HepG2 (cell line): ENCODE measurements around the gene KCNMA1. TPM values are rescaled to one million over a fixed set of nuclear protein-coding genes. Genes with fewer than 3 reads are reported as not detected.

Experiments used
- ATAC-seq: fragments of 200-7000 bp; cut with Tn5 transposase; 3 replicates; pipeline ENCODE4 v1.9.1; 2020; ENCODE audit warnings: mild to moderate bottlenecking, moderate library complexity
- BruUV-seq: library from RNA; stranded (reverse); fragments of 400-500 nt; replicated peaks from 2 replicates; lab custom pipeline; 2021; lab: Mats Ljungman, UMichigan
- CTCF ChIA-PET: fragments of 300-600 bp; formaldehyde crosslinking; extraction: SDS; loops from one replicate; lab custom pipeline; 2021; ENCODE audit warnings: low total read pairs, inconsistent platforms, low intra/inter-chr PET ratio; lab: Yijun Ruan, JAX
- POLR2A ChIA-PET: fragments of 350-600 bp; sonication (Branson Sonifier 250); formaldehyde crosslinking; loops from one replicate; lab custom pipeline; 2020; ENCODE audit warnings: antibody characterized with exemption, inconsistent platforms; lab: Yijun Ruan, JAX
- DNase-seq: peaks from one replicate; pipeline ENCODE4 v3.0.0-alpha.2; 2015; ENCODE audit warnings: low spot score
- FAIRE-seq: peaks from 3 replicates; lab custom pipeline; 2011; peaks lifted over from hg19 to GRCh38; lab: Jason Lieb, UNC
- H2AFZ ChIP-seq: one replicate; pipeline ENCODE4 v1.6.1; 2011; ENCODE audit warnings: low read length, inconsistent platforms
- H3K27ac ChIP-seq: fragments of 300-600 bp; 3 replicates; pipeline ENCODE4 v1.8.0; 2011; ENCODE audit warnings: mixed run types, mild to moderate bottlenecking, mixed read lengths, low read length, inconsistent platforms; ENCODE audit not compliant: insufficient read depth; ENCODE audit errors: extremely low read length
- H3K27me3 ChIP-seq, 2 experiments: fragments of 200-600 bp in 1 of 2; 2 replicates in 1 of 2; 3 replicates in 1 of 2; pipeline versions ENCODE4 v1.6.0 to v1.8.0; 2011; ENCODE audit warnings: low read length in 2 of 2, mild to moderate bottlenecking in 2 of 2, moderate library complexity in 2 of 2, inconsistent platforms in 1 of 2; ENCODE audit not compliant: insufficient read depth in 2 of 2, control insufficient read depth in 1 of 2
- H3K36me3 ChIP-seq, 2 experiments: fragments of 200-600 bp in 1 of 2; replicated peaks in 1 of 2; 2 replicates in 1 of 2; 3 replicates in 1 of 2; pipeline versions ENCODE4 v1.5.1 to v1.8.0; 2011; ENCODE audit warnings: low read length in 2 of 2, inconsistent platforms in 1 of 2; ENCODE audit not compliant: insufficient read depth in 2 of 2, control insufficient read depth in 1 of 2
- H3K4me1 ChIP-seq: 2 replicates; pipeline ENCODE4 v1.5.1; 2012; ENCODE audit warnings: low read length, inconsistent platforms; ENCODE audit not compliant: insufficient read depth
- H3K4me2 ChIP-seq: 2 replicates; pipeline ENCODE4 v1.6.0; 2011; ENCODE audit warnings: low read depth, low read length, inconsistent platforms
- H3K4me3 ChIP-seq, 3 experiments: fragments of 200-600 bp in 1 of 3; sonication (generic), shearing (Covaris generic) in 1 of 3; replicated peaks in 1 of 3; 2 replicates each; pipeline ENCODE4 v1.5.1; 2011 to 2016; ENCODE audit warnings: low read length in 3 of 3, inconsistent platforms in 2 of 3, low read depth in 2 of 3, mild to moderate bottlenecking in 2 of 3, control low read depth in 1 of 3, mixed read lengths in 1 of 3; ENCODE audit not compliant: insufficient read depth in 1 of 3
- H3K79me2 ChIP-seq: one replicate; pipeline ENCODE4 v1.6.1; 2011; ENCODE audit warnings: low read length, inconsistent platforms; ENCODE audit not compliant: insufficient read depth
- H3K9ac ChIP-seq: 2 replicates; pipeline ENCODE4 v1.6.0; 2011; ENCODE audit warnings: mild to moderate bottlenecking, low read depth, low read length, inconsistent platforms; ENCODE audit not compliant: insufficient read depth
- H3K9me3 ChIP-seq: 2 replicates; pipeline ENCODE4 v1.5.1; 2012; ENCODE audit warnings: mild to moderate bottlenecking, low read length
- H4K20me1 ChIP-seq: 2 replicates; pipeline ENCODE4 v1.6.0; 2011; ENCODE audit warnings: inconsistent platforms, mild to moderate bottlenecking, low read length, moderate library complexity; ENCODE audit not compliant: insufficient read depth
- FOXK2 ChIP-seq: fragments of 450-650 bp; IDR thresholded peaks from 2 replicates; pipeline ENCODE4 v1.6.1; 2016
- GATAD1 ChIP-seq: IDR thresholded peaks from 2 replicates; pipeline ENCODE4 v1.6.1; 2016; ENCODE audit warnings: missing genetic modification reagents, missing compliant biosample characterization
- MIXL1 ChIP-seq: IDR thresholded peaks from 2 replicates; pipeline ENCODE4 v1.6.1; 2016
- NFIC ChIP-seq: IDR thresholded peaks from 2 replicates; pipeline ENCODE4 v1.6.1; 2012; ENCODE audit warnings: mild to moderate bottlenecking, low read length, inconsistent platforms
- NR2F6 ChIP-seq, 2 experiments: IDR thresholded peaks; 2 replicates each; pipeline ENCODE4 v1.6.1; 2016; ENCODE audit warnings: antibody characterized with exemption in 1 of 2, mild to moderate bottlenecking in 1 of 2
- NRL ChIP-seq: sonication (generic); formaldehyde crosslinking; IDR thresholded peaks from 2 replicates; pipeline ENCODE4 v1.5.0; 2020; ENCODE audit warnings: missing genetic modification reagents, mild to moderate bottlenecking, moderate library complexity, borderline replicate concordance
- SPEN ChIP-seq: sonication (generic); formaldehyde crosslinking; IDR thresholded peaks from 2 replicates; pipeline ENCODE4 v1.5.1; 2020; ENCODE audit warnings: low read depth, mild to moderate bottlenecking, missing genetic modification reagents
- TEAD2 ChIP-seq: sonication (generic); formaldehyde crosslinking; IDR thresholded peaks from 2 replicates; pipeline ENCODE4 v1.9.0; 2021; ENCODE audit warnings: missing genetic modification reagents
- YY1 ChIP-seq: IDR thresholded peaks from 2 replicates; pipeline ENCODE4 v1.6.1; 2011; ENCODE audit warnings: low read length, low read depth, moderate library complexity, mild to moderate bottlenecking; ENCODE audit not compliant: insufficient read depth, insufficient replicate concordance
- ZFP1 ChIP-seq: IDR thresholded peaks from 2 replicates; pipeline ENCODE4 v1.6.1; 2016
- ZNF20 ChIP-seq: sonication (generic); formaldehyde crosslinking; IDR thresholded peaks from 2 replicates; pipeline ENCODE4 v1.4.0; 2020; ENCODE audit warnings: mild to moderate bottlenecking, moderate library complexity, missing genetic modification reagents
- ZNF75D ChIP-seq: sonication (generic); formaldehyde crosslinking; IDR thresholded peaks from 2 replicates; pipeline ENCODE4 v1.8.1; 2023; ENCODE audit warnings: missing genetic modification reagents, mild to moderate bottlenecking, borderline replicate concordance
- ZNF780A ChIP-seq: sonication (generic); formaldehyde crosslinking; IDR thresholded peaks from 2 replicates; pipeline ENCODE4 v1.8.0; 2022; ENCODE audit warnings: mild to moderate bottlenecking, missing genetic modification reagents, moderate library complexity
- WGBS: methylation state at CpG from one replicate; pipeline ENCODE4 v1.1.6; 2017; ENCODE audit warnings: low lambda C conversion rate; 5-methylcytosine and 5-hydroxymethylcytosine counted together
- in situ Hi-C: cut with HindIII; loops from 2 replicates; pipeline ENCODE4 v1.10.0; 2017; ENCODE audit warnings: low pct_unique_long_range_greater_than_20kb; ENCODE audit not compliant: extremely low pct_ligation_motif_present
- intact Hi-C: fragments of 100-400 bp; cut with micrococcal nuclease; formaldehyde crosslinking; loops from one replicate; pipeline ENCODE4 v1.10.0; 2022; ENCODE audit not compliant: unreplicated experiment
- polyA plus RNA-seq, 8 experiments: library from polyadenylated mRNA; depleted of rRNA in 3 of 8; stranded (reverse) in 7 of 8; unstranded in 1 of 8; fragments of >200 nt; fragmentation: Illumina TruSeq in 4 of 8; extraction: Trizol in 4 of 8; gene quantifications; 2 replicates each; pipeline versions ENCODE4 v1.2.1 to v1.2.3, GENCODE V29; 2011 to 2016; ENCODE audit warnings: low read depth in 4 of 8, missing spikeins in 1 of 8, mixed read lengths in 1 of 8; ENCODE audit not compliant: insufficient read depth in 1 of 8
- total RNA-seq, 5 experiments: library from RNA; depleted of rRNA; stranded (reverse); fragments of >200 nt; fragmentation: Illumina TruSeq; extraction: Trizol; gene quantifications; 2 replicates each; pipeline ENCODE4 v1.2.3, GENCODE V29; 2016; ENCODE audit warnings: low read depth in 1 of 5
- TF ChIP-seq, protein P1 (sequence below): conservative IDR thresholded peaks from 2 replicates; pipeline ENCODE4 v1.6.1; 2018; ENCODE audit warnings: missing genetic modification reagents
- TF ChIP-seq, protein P2 (sequence below): sonication (generic); formaldehyde crosslinking; IDR thresholded peaks from 2 replicates; pipeline ENCODE4 v1.5.1; 2020; ENCODE audit warnings: missing genetic modification reagents, mild to moderate bottlenecking, borderline replicate concordance
- TF ChIP-seq, protein P3 (sequence below): sonication (generic); formaldehyde crosslinking; IDR thresholded peaks from 2 replicates; pipeline ENCODE4 v1.4.0; 2020; ENCODE audit warnings: mild to moderate bottlenecking, missing genetic modification reagents
- TF ChIP-seq, protein P4 (sequence below): sonication (generic); formaldehyde crosslinking; IDR thresholded peaks from 2 replicates; pipeline ENCODE4 v1.5.1; 2020; ENCODE audit warnings: mild to moderate bottlenecking, missing genetic modification reagents, moderate library complexity

Gene KCNMA1
- total and polyA plus RNA-seq, 2 of the 13 experiments (the other 11 are each of a cell fraction or from before 2014, with no cell fraction given), result 0.02 TPM; not detected in 1

DNA sequence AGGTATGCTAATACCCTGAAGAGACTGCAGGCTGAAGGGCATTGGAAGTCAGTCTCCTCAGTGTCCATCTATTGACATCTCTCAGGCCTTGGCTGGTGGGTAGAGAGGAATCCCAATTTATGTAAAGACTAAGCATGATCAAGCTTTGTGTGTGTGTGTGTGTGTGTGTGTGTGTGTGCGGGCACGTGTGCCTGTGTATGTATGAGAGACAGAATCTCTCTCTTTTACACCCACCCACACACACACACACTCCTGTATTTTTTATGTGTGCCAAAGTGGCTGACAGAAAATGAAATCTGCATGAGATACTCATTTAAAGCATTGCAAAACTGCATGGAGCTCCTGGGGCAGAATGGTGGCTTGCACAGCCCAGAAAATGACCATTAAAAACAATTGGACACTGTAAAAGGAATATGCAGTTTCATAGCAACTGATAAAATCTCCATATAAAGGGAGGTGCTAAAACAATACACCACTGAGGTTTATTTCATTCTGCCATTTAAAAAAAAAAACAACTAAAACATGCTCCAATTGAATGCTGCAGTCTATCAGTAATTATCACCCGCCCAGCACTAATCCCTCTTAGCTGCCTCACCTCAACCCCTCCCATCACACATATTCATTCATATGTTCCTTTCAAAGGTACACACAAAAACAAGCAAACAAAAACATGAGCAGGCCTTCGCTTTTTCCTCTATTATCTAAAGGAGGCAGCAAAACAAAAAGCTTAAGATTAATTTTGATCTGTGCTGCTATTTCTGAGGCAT lies 385.0 kb downstream of the KCNMA1 start:
- CTCF ChIA-PET, result interaction anchor here (2.0 kb wide), 1 partner anchor 391 kb away, joined by 10 read pairs; no protein-coding TSS in a partner anchor
- ATAC-seq (no peak), FAIRE-seq (no peak), DNase-seq (no peak)
- WGBS, result 34% methylated on average over 4 of the region's 4 CpGs
- no peaks in the 10 kb centered on the region for H3K36me3 ChIP-seq
- H3K4me2 ChIP-seq, result no peak overlapping the region
- no peaks in the 10 kb centered on the region for H4K20me1 ChIP-seq
- no peak overlapping the region for H3K9ac ChIP-seq
- intact Hi-C loops, result no loop called here
- in situ Hi-C loops, result loop anchor here (5.0 kb wide), 1 partner anchor 390 kb away; no protein-coding TSS in a partner anchor
- POLR2A ChIA-PET, result no interaction called here
- H3K4me3 ChIP-seq, result no peak overlapping the region
- no peak overlapping the region for H2AFZ ChIP-seq
- no peak overlapping the region for H3K27ac ChIP-seq
- H3K27me3 ChIP-seq, result no peaks in the 10 kb centered on the region; a peak in 1 of 5 replicates
- TF ChIP-seq GATAD1 (CRISPR knock-in tag) (no peak), MIXL1 (CRISPR knock-in tag) (no peak), ZNF20 (CRISPR knock-in tag) (no peak), TEAD2 (CRISPR knock-in tag) (no peak), YY1 (no peak), NFIC (no peak), ZNF75D (no peak), NR2F6 (IDR thresholded peaks at IDR 0.05) (no peak), NR2F6 (CRISPR knock-in tag; IDR thresholded peaks at IDR 0.05) (no peak), SPEN (CRISPR knock-in tag) (no peak), NRL (CRISPR knock-in tag) (no peak), ZFP1 (CRISPR knock-in tag) (no peak), ZNF780A (CRISPR knock-in tag) (no peak), FOXK2 (no peak)
- TF ChIP-seq, protein P1, sequence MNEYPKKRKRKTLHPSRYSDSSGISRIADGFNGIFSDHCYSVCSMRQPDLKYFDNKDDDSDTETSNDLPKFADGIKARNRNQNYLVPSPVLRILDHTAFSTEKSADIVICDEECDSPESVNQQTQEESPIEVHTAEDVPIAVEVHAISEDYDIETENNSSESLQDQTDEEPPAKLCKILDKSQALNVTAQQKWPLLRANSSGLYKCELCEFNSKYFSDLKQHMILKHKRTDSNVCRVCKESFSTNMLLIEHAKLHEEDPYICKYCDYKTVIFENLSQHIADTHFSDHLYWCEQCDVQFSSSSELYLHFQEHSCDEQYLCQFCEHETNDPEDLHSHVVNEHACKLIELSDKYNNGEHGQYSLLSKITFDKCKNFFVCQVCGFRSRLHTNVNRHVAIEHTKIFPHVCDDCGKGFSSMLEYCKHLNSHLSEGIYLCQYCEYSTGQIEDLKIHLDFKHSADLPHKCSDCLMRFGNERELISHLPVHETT (CRISPR knock-in tag), result no peak
- TF ChIP-seq, protein P2, sequence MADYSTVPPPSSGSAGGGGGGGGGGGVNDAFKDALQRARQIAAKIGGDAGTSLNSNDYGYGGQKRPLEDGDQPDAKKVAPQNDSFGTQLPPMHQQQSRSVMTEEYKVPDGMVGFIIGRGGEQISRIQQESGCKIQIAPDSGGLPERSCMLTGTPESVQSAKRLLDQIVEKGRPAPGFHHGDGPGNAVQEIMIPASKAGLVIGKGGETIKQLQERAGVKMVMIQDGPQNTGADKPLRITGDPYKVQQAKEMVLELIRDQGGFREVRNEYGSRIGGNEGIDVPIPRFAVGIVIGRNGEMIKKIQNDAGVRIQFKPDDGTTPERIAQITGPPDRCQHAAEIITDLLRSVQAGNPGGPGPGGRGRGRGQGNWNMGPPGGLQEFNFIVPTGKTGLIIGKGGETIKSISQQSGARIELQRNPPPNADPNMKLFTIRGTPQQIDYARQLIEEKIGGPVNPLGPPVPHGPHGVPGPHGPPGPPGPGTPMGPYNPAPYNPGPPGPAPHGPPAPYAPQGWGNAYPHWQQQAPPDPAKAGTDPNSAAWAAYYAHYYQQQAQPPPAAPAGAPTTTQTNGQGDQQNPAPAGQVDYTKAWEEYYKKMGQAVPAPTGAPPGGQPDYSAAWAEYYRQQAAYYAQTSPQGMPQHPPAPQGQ (CRISPR knock-in tag), result no peak
- TF ChIP-seq, protein P3, sequence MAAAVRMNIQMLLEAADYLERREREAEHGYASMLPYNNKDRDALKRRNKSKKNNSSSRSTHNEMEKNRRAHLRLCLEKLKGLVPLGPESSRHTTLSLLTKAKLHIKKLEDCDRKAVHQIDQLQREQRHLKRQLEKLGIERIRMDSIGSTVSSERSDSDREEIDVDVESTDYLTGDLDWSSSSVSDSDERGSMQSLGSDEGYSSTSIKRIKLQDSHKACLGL, result no peak
- TF ChIP-seq, protein P4, sequence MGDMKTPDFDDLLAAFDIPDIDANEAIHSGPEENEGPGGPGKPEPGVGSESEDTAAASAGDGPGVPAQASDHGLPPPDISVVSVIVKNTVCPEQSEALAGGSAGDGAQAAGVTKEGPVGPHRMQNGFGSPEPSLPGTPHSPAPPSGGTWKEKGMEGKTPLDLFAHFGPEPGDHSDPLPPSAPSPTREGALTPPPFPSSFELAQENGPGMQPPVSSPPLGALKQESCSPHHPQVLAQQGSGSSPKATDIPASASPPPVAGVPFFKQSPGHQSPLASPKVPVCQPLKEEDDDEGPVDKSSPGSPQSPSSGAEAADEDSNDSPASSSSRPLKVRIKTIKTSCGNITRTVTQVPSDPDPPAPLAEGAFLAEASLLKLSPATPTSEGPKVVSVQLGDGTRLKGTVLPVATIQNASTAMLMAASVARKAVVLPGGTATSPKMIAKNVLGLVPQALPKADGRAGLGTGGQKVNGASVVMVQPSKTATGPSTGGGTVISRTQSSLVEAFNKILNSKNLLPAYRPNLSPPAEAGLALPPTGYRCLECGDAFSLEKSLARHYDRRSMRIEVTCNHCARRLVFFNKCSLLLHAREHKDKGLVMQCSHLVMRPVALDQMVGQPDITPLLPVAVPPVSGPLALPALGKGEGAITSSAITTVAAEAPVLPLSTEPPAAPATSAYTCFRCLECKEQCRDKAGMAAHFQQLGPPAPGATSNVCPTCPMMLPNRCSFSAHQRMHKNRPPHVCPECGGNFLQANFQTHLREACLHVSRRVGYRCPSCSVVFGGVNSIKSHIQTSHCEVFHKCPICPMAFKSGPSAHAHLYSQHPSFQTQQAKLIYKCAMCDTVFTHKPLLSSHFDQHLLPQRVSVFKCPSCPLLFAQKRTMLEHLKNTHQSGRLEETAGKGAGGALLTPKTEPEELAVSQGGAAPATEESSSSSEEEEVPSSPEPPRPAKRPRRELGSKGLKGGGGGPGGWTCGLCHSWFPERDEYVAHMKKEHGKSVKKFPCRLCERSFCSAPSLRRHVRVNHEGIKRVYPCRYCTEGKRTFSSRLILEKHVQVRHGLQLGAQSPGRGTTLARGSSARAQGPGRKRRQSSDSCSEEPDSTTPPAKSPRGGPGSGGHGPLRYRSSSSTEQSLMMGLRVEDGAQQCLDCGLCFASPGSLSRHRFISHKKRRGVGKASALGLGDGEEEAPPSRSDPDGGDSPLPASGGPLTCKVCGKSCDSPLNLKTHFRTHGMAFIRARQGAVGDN (CRISPR knock-in tag), result no peak
- H3K9me3 ChIP-seq, result no peaks in the 10 kb centered on the region
- H3K79me2 ChIP-seq, result no peaks in the 10 kb centered on the region
- peaks cover under 1% of the 10 kb centered on the region; the same call in 1 of the 2 replicates for H3K4me1 ChIP-seq
- BruUV-seq, result no TSS peak
